ENCODE measurements around the gene GSG1L.

Gene GSG1L

GRCh38 chr16:27840311-27841060 is 223.0 kb downstream of the GSG1L start:
- no peak for DNase-seq

DNA sequence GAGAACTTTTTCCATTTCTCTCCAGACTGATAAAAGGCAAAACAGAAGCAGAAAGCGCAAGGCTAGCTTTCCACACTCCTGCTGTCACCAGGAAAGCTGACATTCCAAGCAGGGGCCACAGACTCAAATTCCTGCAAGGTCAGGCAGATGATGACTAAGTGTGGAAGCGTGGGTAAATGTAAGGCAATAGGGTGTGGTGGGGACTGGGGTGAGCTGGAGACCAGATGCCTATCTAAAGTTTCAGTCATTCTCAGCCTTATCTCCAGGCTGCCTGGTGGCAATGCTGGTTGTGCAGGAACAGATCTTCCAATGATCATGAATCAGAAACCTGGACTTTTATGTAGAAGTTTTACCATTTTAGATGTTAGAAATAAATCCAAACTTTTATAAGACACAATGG is 224.1 kb downstream of the GSG1L start:
- DNase-seq = no peak

GRCh38 chr16:27838536-27839175 is 224.9 kb downstream of the GSG1L start:
- DNase-seq = no peak

GRCh38 chr16:27829975-27830374 is 233.5 kb downstream of the GSG1L start:
- no peak for DNase-seq

- no peak for DNase-seq
These were observed 234.8 kb downstream of the GSG1L start for GRCh38 chr16:27828671-27829070.

DNA sequence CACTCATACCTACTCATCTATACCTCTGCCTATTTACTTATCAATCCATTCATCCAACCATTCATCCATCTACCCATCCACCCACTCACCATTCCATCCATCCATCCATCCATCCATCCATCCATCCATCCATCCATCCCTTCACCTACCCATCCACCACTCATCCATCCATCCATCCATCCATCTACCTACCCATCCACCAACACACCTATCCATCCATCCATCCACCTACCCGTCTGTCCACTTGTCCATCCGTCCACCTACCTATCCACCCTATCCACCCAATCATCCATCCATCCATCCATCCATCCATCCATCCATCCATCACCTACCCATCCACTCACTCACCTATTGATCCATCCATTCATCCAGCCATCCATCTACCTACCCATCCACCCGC is 235.7 kb downstream of the GSG1L start:
- no peak for DNase-seq

DNA sequence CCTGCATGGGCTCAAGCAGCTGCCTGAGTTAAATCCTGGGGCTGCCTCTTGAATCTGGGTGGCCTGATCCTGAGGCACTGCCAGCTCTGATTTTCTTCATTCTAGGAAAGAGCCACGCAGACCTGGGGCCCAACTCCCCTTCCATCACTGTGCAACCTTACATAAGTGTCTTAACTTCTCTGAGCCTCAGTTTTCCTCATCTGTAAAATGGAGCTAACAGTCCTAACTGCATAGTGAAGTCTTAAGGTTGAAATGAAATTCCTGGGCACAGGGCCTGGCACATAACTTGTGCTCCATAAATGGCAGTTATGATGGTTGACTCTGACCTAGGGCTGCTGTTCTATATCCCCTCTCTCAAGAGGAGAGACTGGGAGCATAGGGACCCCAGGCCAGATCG is 236.6 kb downstream of the GSG1L start:
- no peak for DNase-seq

DNA sequence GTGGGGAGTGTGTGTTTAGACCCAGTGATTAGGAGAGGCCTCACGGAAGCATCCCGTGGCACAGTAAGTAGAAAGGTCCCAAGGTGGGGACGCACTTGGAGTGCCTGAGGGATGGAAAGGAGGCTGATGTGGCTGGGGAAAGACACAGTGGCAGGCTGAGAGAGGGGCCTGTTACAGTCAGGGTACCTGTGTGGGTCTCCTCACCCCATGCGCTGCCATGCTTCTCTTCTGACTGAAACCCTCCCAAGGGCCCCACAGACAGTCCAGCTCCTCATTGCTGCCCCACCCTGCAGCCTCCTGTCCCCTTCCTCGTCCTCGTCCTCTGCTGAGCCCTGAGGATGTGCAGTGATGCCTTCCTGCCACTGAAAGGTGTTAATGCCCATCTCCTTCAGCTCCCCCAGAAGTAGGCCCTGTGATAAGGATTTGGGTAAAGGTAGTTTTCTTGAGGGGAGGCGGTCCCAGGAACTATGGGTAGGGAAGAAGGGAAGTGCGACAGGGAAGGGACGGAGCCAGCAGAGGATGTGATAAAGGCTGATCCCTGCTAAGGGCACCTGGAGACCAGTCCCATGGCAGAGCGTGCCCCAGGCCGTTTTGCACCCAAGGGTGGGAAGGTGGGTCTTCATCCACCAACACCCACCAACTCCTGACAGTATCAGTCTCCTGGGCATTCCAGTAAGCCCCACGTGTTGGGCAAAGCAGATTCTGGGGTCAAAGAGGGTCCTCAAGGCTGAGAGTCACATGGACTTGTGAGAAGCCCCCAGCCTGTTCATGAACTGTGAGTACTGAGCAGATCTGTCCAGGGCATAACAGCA is 237.2 kb downstream of the GSG1L start:
- no peak for DNase-seq

- no peak for DNase-seq
These were observed 238.7 kb downstream of the GSG1L start for GRCh38 chr16:27824786-27825185.

DNA sequence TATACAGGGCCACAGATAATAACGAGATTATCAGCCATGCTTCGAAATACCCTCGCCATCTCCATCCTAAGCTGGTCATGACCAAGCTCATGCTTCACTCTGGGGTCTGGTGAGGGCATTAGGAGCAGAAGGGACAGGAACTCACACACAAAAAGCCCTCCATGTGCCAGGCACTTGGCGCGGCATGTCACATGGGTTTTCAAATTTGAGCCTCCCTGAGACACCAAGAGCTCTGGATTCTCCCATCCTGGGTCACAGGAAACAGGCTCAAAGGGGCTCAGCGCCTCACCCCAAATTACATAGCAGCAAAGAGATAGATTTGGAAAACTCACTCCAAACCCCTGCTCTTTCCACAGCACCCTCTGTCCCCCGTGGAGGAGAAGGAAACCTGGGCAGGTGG is 239.5 kb downstream of the GSG1L start:
- no peak for DNase-seq

- DNase-seq = no peak
These were observed 240.1 kb downstream of the GSG1L start for GRCh38 chr16:27823421-27823820.

GRCh38 chr16:27822996-27823395 is 240.5 kb downstream of the GSG1L start:
- peak; percentile 9 for DNase-seq

GRCh38 chr16:27822529-27822928 is 241.0 kb downstream of the GSG1L start:
- DNase-seq = no peak

- no peak for DNase-seq
These were observed 242.7 kb downstream of the GSG1L start for GRCh38 chr16:27820646-27821345.

- DNase-seq = no peak
These were observed 243.5 kb downstream of the GSG1L start for GRCh38 chr16:27819881-27820610.

GRCh38 chr16:27819356-27819755 is 244.2 kb downstream of the GSG1L start:
- DNase-seq = no peak

DNA sequence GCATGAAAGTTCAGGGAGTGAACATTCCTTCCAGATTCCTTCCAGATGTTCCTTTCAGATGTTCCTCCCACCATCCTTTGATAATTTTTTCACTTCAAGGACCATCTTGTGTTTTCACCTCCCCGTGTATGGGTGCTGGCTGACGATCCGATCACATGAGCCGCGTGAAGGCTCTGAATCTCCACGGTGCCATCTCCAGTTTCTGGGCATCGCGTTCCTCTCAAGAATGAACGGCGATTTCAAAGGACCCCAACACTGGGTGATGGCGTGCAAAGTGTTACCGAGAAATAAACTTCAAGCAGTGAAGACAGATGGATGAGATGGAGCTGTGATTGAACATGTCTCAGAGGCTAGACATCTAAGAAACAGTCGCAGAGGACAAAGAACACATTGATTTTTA is 245.3 kb downstream of the GSG1L start:
- no peak for DNase-seq

DNA sequence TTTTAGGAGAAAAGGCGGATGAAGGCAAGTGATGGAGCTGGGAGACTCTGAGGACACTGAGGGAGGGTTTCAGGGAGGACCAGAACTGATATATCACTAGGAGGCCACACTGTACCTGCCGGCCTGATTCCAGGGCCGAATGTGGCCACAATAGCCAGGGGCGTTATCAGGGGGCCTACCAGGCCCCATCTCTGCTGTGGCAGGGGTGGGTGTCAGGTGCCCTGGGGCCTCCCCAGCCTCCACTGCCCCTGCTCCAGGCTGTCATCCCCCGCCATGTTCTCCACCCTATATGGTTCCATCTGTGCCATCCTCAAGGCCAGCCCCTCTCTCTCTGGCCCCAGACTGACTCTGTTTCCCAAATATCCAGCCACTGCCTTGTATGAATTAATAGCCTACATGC is 246.5 kb downstream of the GSG1L start:
- no peak for DNase-seq

- no peak for DNase-seq
These were observed 247.0 kb downstream of the GSG1L start for GRCh38 chr16:27816561-27816960.

DNA sequence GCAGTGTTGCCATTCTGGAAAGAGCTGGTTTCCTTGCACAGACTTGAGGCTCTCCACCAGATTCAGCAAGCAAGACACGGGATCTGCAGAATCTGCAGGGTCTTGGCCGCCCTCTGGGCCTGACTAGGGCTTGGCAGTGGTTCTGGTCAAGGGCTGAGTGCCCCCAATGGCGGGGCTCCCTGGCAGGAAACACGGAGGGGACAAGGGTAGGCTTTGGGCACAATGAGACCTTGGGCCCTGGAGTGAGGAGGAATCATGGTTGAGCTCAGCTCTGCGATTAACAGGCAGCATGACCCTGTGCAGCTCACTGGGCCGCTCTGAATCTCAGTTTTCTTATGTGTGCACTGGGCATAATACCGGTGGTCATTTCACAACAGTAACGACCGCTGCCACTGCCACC is 249.9 kb downstream of the GSG1L start:
- DNase-seq = no peak

DNA sequence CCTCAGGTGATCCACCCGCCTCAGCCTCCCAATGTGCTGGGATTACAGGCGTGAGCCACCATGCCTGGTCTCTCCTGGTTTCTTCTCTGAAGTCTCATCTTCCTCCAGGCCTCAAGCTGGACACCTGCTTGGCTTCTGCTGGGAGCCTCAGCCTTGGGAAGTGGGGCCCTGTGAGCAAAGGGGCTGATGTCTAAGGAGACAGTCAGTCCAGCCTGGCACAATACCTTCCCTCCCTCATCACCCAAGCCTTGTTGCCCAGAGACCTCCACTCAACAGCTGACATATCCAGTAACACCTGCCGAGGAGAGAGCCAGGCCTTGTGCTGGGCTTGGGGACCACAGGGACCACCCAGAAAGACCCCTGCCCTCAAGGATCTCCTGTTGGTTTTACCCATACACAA is 251.6 kb downstream of the GSG1L start:
- DNase-seq = no peak

- no peak for DNase-seq
These were observed 256.5 kb downstream of the GSG1L start for GRCh38 chr16:27806986-27807385.

GRCh38 chr16:27806388-27806787 is 257.1 kb downstream of the GSG1L start:
- no peak for DNase-seq
